ENCODE results near the gene SGTB. TPM values are rescaled to one million over a fixed set of nuclear protein-coding genes. Genes with fewer than 3 reads are reported as not detected.

Gene SGTB
- total and polyA plus RNA-seq, 2 of the 8 experiments (the other 6 are each of a cell fraction or from before 2014, with no cell fraction given), result 2.2 to 18.7 TPM

- FAIRE-seq (no peak), DNase-seq (ENCODE audit: low read depth in 1 of 2, low spot score in 2 of 2) (no peak)
- Histone ChIP-seq H2BK120ac (replicated peaks; ENCODE audit: low read depth, low read length) (no peak overlapping the region), H2BK5ac (ENCODE audit: low read depth, low read length) (no peak overlapping the region), H4K91ac (replicated peaks; ENCODE audit: insufficient read length, low read length) (no peak overlapping the region), H3K9me3 (ENCODE audit: insufficient read depth in 2 of 2, low read depth in 1 of 2, low read length in 1 of 2) (no peaks in the 10 kb centered on the region), H2AFZ (ENCODE audit: low read length) (no peak overlapping the region), H4K20me1 (replicated peaks in 1 of 2; ENCODE audit: control insufficient read depth in 1 of 2, insufficient read depth in 2 of 2, low read length in 2 of 2) (no peaks in the 10 kb centered on the region), H3K9ac (replicated peaks in 1 of 4; ENCODE audit: extremely low read depth in 1 of 4, low read depth in 3 of 4, low read length in 3 of 4) (no peak overlapping the region), H3K4me1 (replicated peaks in 1 of 4; ENCODE audit: control insufficient read depth in 3 of 4, insufficient read depth in 4 of 4, low read length in 3 of 4) (no peaks in the 10 kb centered on the region), H3K27ac (ENCODE audit: low read depth, low read length) (no peak overlapping the region), H3K4me3 (ENCODE audit: extremely low read depth in 1 of 4, insufficient read depth in 2 of 4, low read depth in 3 of 4, low read length in 4 of 4) (no peak overlapping the region), H3K36me3 (ENCODE audit: control insufficient read depth in 2 of 4, insufficient read depth in 4 of 4, low read length in 3 of 4) (no peaks in the 10 kb centered on the region; a peak in 2 of 8 replicates), H3K18ac (ENCODE audit: extremely low read depth, low read length) (no peak overlapping the region), H3K4me2 (ENCODE audit: insufficient read depth in 1 of 2, low read depth in 2 of 2, low read length in 2 of 2) (no peak overlapping the region), H2BK15ac (ENCODE audit: low read length) (no peak overlapping the region), H2BK12ac (ENCODE audit: low read depth, low read length) (no peak overlapping the region), H3K23ac (ENCODE audit: insufficient read length) (no peak overlapping the region), H2AK5ac (ENCODE audit: low read depth, low read length) (no peak overlapping the region), H3K14ac (ENCODE audit: insufficient read length) (no peak overlapping the region), H3K4ac (replicated peaks; ENCODE audit: insufficient read length, low read depth, low read length) (no peak overlapping the region), H4K5ac (ENCODE audit: insufficient read length, low read depth, low read length) (no peak overlapping the region), H3K79me1 (ENCODE audit: low read depth, low read length) (no peaks in the 10 kb centered on the region), H3K56ac (replicated peaks; ENCODE audit: insufficient read length, low read depth, low read length) (no peak overlapping the region), H4K8ac (ENCODE audit: extremely low read depth, insufficient read depth, low read length) (no peak overlapping the region), H3K23me2 (ENCODE audit: low read depth, low read length) (no peaks in the 10 kb centered on the region), H2BK20ac (ENCODE audit: low read length) (no peak overlapping the region), H3K79me2 (ENCODE audit: control insufficient read depth in 1 of 2, insufficient read depth in 2 of 2, low read length in 2 of 2) (no peaks in the 10 kb centered on the region), H3K27me3 (replicated peaks in 1 of 4; ENCODE audit: control insufficient read depth in 3 of 4, extremely low read depth in 1 of 4, insufficient read depth in 3 of 4, low read length in 3 of 4) (no peaks in the 10 kb centered on the region)
- 89% methylated on average over 2 of the region's 2 CpGs; no CpG with 5 or more reads in 1 of the 2 experiments for WGBS, 2 experiments (ENCODE audit: extremely low coverage in 1 of 2, insufficient coverage in 1 of 2, insufficient read length in 1 of 2, insufficient replicate concordance in 2 of 2, low coverage in 1 of 2, low lambda C conversion rate in 2 of 2, missing lambda C conversion rate in 1 of 2)
- CTCF ChIA-PET (ENCODE audit: partially characterized antibody), result no interaction called here
- POLR2A ChIA-PET (ENCODE audit: partially characterized antibody), result interaction anchor here (0.6 kb wide), 1 partner anchor 99 kb away, joined by 3 read pairs; no protein-coding TSS in a partner anchor
- no peak for TF ChIP-seq BCL11A (IDR thresholded peaks at IDR 0.05; ENCODE audit: low read depth in 2 of 2, low read length in 2 of 2)
- no peak for TF ChIP-seq TBP (IDR thresholded peaks at IDR 0.05; ENCODE audit: low read depth, low read length)
- no peak for TF ChIP-seq GTF2F1 (IDR thresholded peaks at IDR 0.05; ENCODE audit: borderline replicate concordance, low read depth, low read length)
- TF ChIP-seq CHD1 (IDR thresholded peaks at IDR 0.05; ENCODE audit: low read depth, low read length), result no peak
- TF ChIP-seq FOSL1 (IDR thresholded peaks at IDR 0.05; ENCODE audit: insufficient read depth, low read depth, low read length), result no peak
- no peak for TF ChIP-seq RXRA (IDR thresholded peaks at IDR 0.05; ENCODE audit: insufficient read depth, low read depth, low read length)
Measured at GRCh38 chr5:65654713-65655112, 67.2 kb downstream of the SGTB start.
